H9 (cell line): Measurements from ENCODE around the gene SETD7. TPM values are rescaled to one million over a fixed set of nuclear protein-coding genes. Genes with fewer than 3 reads are reported as not detected.

ENCODE experiments used
- DNase-seq: peaks from one replicate; pipeline ENCODE4 v3.0.0-alpha.2; 2017
- H2AFZ ChIP-seq: one replicate; pipeline ENCODE4 v1.6.1; 2013; ENCODE audit warnings: mild to moderate bottlenecking, low read length, control low read depth, moderate library complexity
- H2AK5ac ChIP-seq: 2 replicates; pipeline ENCODE4 v1.6.1; 2013; ENCODE audit warnings: low read length, control low read depth, mixed read lengths; ENCODE audit not compliant: insufficient read length
- H2BK120ac ChIP-seq: one replicate; pipeline ENCODE4 v1.6.1; 2013; ENCODE audit warnings: low read depth, mild to moderate bottlenecking, low read length, control low read depth, inconsistent platforms; ENCODE audit not compliant: poor library complexity, severe bottlenecking
- H2BK12ac ChIP-seq: 2 replicates; pipeline ENCODE4 v1.6.1; 2013; ENCODE audit warnings: low read length, control low read depth, mixed read lengths, low read depth; ENCODE audit not compliant: insufficient read length
- H2BK15ac ChIP-seq: 2 replicates; pipeline ENCODE4 v1.6.1; 2013; ENCODE audit warnings: low read depth, low read length, control low read depth
- H2BK20ac ChIP-seq: one replicate; pipeline ENCODE4 v1.6.1; 2013; ENCODE audit warnings: low read depth, mild to moderate bottlenecking, low read length, control low read depth, inconsistent platforms; ENCODE audit not compliant: poor library complexity, severe bottlenecking
- H2BK5ac ChIP-seq: 2 replicates; pipeline ENCODE4 v1.6.1; 2013; ENCODE audit warnings: low read length, control low read depth, mixed read lengths; ENCODE audit not compliant: insufficient read length
- H3K14ac ChIP-seq: 2 replicates; pipeline ENCODE4 v1.6.1; 2013; ENCODE audit warnings: low read length, control low read depth; ENCODE audit not compliant: insufficient read depth
- H3K18ac ChIP-seq: 2 replicates; pipeline ENCODE4 v1.6.1; 2013; ENCODE audit warnings: low read depth, mild to moderate bottlenecking, mixed read lengths, low read length, control low read depth; ENCODE audit not compliant: insufficient read length
- H3K23ac ChIP-seq: 2 replicates; pipeline ENCODE4 v1.6.1; 2013; ENCODE audit warnings: low read length, control low read depth, mixed read lengths, low read depth; ENCODE audit not compliant: insufficient read length
- H3K23me2 ChIP-seq: 2 replicates; pipeline ENCODE4 v1.6.1; 2013; ENCODE audit warnings: low read depth, mild to moderate bottlenecking, mixed read lengths, low read length, control low read depth; ENCODE audit not compliant: insufficient read length, poor library complexity, severe bottlenecking
- H3K27ac ChIP-seq: 2 replicates; pipeline ENCODE4 v1.5.1; 2013; ENCODE audit warnings: low read length, control low read depth, mixed read lengths, low read depth; ENCODE audit not compliant: insufficient read length
- H3K27me3 ChIP-seq: 2 replicates; pipeline ENCODE4 v1.6.1; 2013; ENCODE audit warnings: low read length, control low read depth, inconsistent platforms; ENCODE audit not compliant: insufficient read depth
- H3K4ac ChIP-seq: 2 replicates; pipeline ENCODE4 v1.6.1; 2013; ENCODE audit warnings: low read depth, mild to moderate bottlenecking, control low read depth, inconsistent platforms, low read length, moderate library complexity
- H3K4me1 ChIP-seq: 2 replicates; pipeline ENCODE4 v1.6.1; 2013; ENCODE audit warnings: low read length, control low read depth, inconsistent platforms; ENCODE audit not compliant: insufficient read depth
- H3K4me2 ChIP-seq: 2 replicates; pipeline ENCODE4 v1.6.1; 2013; ENCODE audit warnings: low read length, control low read depth, mixed read lengths; ENCODE audit not compliant: insufficient read length, insufficient read depth
- H3K56ac ChIP-seq: 2 replicates; pipeline ENCODE4 v1.6.1; 2013; ENCODE audit warnings: low read depth, mild to moderate bottlenecking, mixed read lengths, low read length, control low read depth; ENCODE audit not compliant: insufficient read length
- H3K79me1 ChIP-seq: 2 replicates; pipeline ENCODE4 v1.6.1; 2013; ENCODE audit warnings: low read depth, mild to moderate bottlenecking, moderate library complexity, low read length, control low read depth, inconsistent platforms; ENCODE audit not compliant: insufficient read depth, poor library complexity, severe bottlenecking
- H3K79me2 ChIP-seq: 2 replicates; pipeline ENCODE4 v1.6.1; 2013; ENCODE audit warnings: low read length, control low read depth, inconsistent platforms; ENCODE audit not compliant: insufficient read depth
- H3K9ac ChIP-seq: 2 replicates; pipeline ENCODE4 v1.6.1; 2013; ENCODE audit warnings: low read length, control low read depth, mixed read lengths; ENCODE audit not compliant: insufficient read length; ENCODE audit errors: extremely low read depth
- H3K9me3 ChIP-seq: one replicate; pipeline ENCODE4 v1.6.1; 2013; ENCODE audit warnings: low read depth, low read length, inconsistent platforms; ENCODE audit not compliant: control insufficient read depth
- H3T11ph ChIP-seq: one replicate; pipeline ENCODE4 v1.6.1; 2013; ENCODE audit warnings: mild to moderate bottlenecking, low read length, control low read depth, inconsistent platforms
- H4K20me1 ChIP-seq: one replicate; pipeline ENCODE4 v1.6.1; 2013; ENCODE audit not compliant: control insufficient read depth, insufficient read length, insufficient read depth
- H4K5ac ChIP-seq: 2 replicates; pipeline ENCODE4 v1.6.1; 2013; ENCODE audit warnings: low read depth, mild to moderate bottlenecking, mixed read lengths, low read length, control low read depth; ENCODE audit not compliant: insufficient read length
- H4K8ac ChIP-seq: replicated peaks from 2 replicates; pipeline ENCODE4 v1.6.1; 2013; ENCODE audit warnings: low read length, control low read depth, mixed read lengths, low read depth; ENCODE audit not compliant: insufficient read length
- H4K91ac ChIP-seq: 2 replicates; pipeline ENCODE4 v1.6.1; 2013; ENCODE audit warnings: low read depth, mild to moderate bottlenecking, moderate library complexity, mixed read lengths, low read length, control low read depth; ENCODE audit not compliant: insufficient read length
- H3K27ac Mint-ChIP-seq, 3 experiments: 2 replicates in 2 of 3; 3 replicates in 1 of 3; pipeline ENCODE4 v1.8.0; 2020 to 2021; ENCODE audit warnings: mixed read lengths in 3 of 3, mild to moderate bottlenecking in 1 of 3, moderate library complexity in 1 of 3
- H3K27me3 Mint-ChIP-seq: 2 replicates; pipeline ENCODE4 v1.8.0; 2021; ENCODE audit warnings: low read depth, mild to moderate bottlenecking, moderate library complexity, mixed read lengths
- H3K36me3 Mint-ChIP-seq, 3 experiments: 2 replicates in 2 of 3; 3 replicates in 1 of 3; pipeline ENCODE4 v1.8.0; 2020 to 2021; ENCODE audit warnings: low read depth in 3 of 3, mixed read lengths in 3 of 3; ENCODE audit not compliant: insufficient read depth in 1 of 3
- H3K4me1 Mint-ChIP-seq, 2 experiments: 2 replicates each; pipeline ENCODE4 v1.8.0; 2020; ENCODE audit warnings: mixed read lengths in 2 of 2
- H3K4me3 Mint-ChIP-seq, 2 experiments: 2 replicates in 1 of 2; 3 replicates in 1 of 2; pipeline ENCODE4 v1.8.0; 2020 to 2021; ENCODE audit warnings: mild to moderate bottlenecking in 2 of 2, mixed read lengths in 2 of 2, moderate library complexity in 1 of 2
- H3K9me3 Mint-ChIP-seq, 2 experiments: 2 replicates in 1 of 2; 3 replicates in 1 of 2; pipeline ENCODE4 v1.8.0; 2020; ENCODE audit warnings: mild to moderate bottlenecking in 2 of 2, mixed read lengths in 2 of 2, moderate library complexity in 1 of 2
- WGBS: extraction: QIAGEN DNeasy Blood & Tissue Kit; methylation state at CpG from one replicate; pipeline ENCODE4 v1.1.7; 2013; ENCODE audit warnings: missing lambda C conversion rate, low lambda C conversion rate, mixed read lengths; ENCODE audit not compliant: insufficient read length; ENCODE audit errors: extremely low coverage; 5-methylcytosine and 5-hydroxymethylcytosine counted together
- total RNA-seq: library from RNA; stranded (reverse); gene quantifications from 2 replicates; pipeline ENCODE4 v1.2.1, GENCODE V29; 2021
- TF ChIP-seq, protein P1 (sequence below): fragments of 200-600 bp; sonication (generic); conservative IDR thresholded peaks from 3 replicates; pipeline ENCODE4 v1.8.0; 2021; ENCODE audit warnings: antibody characterized with exemption, mild to moderate bottlenecking

Gene SETD7
- total RNA-seq, 1 experiment from 2014 or later = 1.5 TPM

DNA sequence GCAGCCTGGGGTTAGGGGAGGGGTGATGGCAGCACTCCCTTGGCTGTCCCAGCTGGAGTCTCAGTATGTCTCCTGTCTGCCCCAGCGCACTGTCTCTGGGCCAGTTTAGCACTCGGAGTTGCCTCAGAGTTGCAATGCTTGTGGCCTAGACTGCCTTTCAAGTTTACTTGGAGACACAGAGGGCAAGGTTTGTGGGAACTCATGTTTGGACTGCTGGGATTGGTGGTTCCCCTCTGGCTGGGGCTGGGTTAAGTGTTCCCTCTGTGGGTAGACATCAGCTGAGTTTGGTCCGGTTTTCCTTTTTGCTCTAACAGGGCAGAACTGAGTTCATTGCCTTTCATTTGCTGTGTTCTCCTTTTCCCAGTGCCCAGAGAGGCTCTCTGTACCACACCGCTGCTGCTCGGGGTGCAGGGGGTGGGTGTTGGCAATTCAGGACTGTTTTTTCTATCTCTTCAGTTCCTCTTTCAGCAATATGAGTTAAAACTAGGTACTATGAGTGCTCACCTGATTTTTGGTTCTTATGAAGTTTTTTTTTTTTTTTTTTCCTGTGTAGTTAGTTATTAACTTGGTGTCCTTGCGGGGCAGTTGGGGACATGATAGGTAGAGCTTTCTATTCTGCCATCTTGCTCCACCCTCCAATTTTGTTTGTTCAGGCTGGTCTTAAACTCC lies 84.9 kb downstream of the SETD7 start:
- Histone ChIP-seq H3K79me1 (peaks cover 4% of the 10 kb centered on the region), H3K18ac (no peak overlapping the region), H4K20me1 (no peaks in the 10 kb centered on the region), H3K56ac (no peak overlapping the region), H3K4me2 (no peak overlapping the region), H3K4ac (no peak overlapping the region), H3K27me3 (no peaks in the 10 kb centered on the region), H4K8ac (no peak overlapping the region), H2AFZ (no peak overlapping the region), H3K14ac (no peak overlapping the region), H2BK12ac (no peak overlapping the region), H2BK5ac (no peak overlapping the region), H3K9ac (no peak overlapping the region), H3T11ph (no peak overlapping the region), H3K79me2 (peaks cover 8% of the 10 kb centered on the region; the same call in 1 of the 2 replicates), H2AK5ac (no peak overlapping the region), H3K9me3 (no peaks in the 10 kb centered on the region), H3K23me2 (no peaks in the 10 kb centered on the region), H4K91ac (no peak overlapping the region), H3K4me1 (no peaks in the 10 kb centered on the region), H3K23ac (no peak overlapping the region), H4K5ac (no peak overlapping the region), H2BK20ac (no peak overlapping the region), H2BK15ac (no peak overlapping the region), H3K27ac (no peak overlapping the region), H2BK120ac (no peak overlapping the region)
- Mint-ChIP-seq H3K27ac (no peak overlapping the region; a peak in 1 of 7 replicates), H3K4me3 (no peak overlapping the region; a peak in 1 of 5 replicates), H3K9me3 (peaks cover 5 to 20% of the 10 kb centered on the region in 2 experiments; a peak in 4 of 5 replicates), H3K4me1 (peaks cover 9 to 11% of the 10 kb centered on the region in 2 experiments; a peak in 2 of 4 replicates), H3K27me3 (no peaks in the 10 kb centered on the region), H3K36me3 (peaks cover 25 to 45% (median 27%) of the 10 kb centered on the region in 3 experiments)
- no peak for DNase-seq
- no CpG with 5 or more reads among the region's 6 CpGs for WGBS
- TF ChIP-seq, protein P1, sequence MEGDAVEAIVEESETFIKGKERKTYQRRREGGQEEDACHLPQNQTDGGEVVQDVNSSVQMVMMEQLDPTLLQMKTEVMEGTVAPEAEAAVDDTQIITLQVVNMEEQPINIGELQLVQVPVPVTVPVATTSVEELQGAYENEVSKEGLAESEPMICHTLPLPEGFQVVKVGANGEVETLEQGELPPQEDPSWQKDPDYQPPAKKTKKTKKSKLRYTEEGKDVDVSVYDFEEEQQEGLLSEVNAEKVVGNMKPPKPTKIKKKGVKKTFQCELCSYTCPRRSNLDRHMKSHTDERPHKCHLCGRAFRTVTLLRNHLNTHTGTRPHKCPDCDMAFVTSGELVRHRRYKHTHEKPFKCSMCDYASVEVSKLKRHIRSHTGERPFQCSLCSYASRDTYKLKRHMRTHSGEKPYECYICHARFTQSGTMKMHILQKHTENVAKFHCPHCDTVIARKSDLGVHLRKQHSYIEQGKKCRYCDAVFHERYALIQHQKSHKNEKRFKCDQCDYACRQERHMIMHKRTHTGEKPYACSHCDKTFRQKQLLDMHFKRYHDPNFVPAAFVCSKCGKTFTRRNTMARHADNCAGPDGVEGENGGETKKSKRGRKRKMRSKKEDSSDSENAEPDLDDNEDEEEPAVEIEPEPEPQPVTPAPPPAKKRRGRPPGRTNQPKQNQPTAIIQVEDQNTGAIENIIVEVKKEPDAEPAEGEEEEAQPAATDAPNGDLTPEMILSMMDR = no peak
